Heart right ventricle (tissue), 16 donors: Measurements from ENCODE around the gene ITM2A. TPM values are rescaled to one million over a fixed set of nuclear protein-coding genes. Genes with fewer than 3 reads are reported as not detected.

Source experiments
- ATAC-seq, 8 donors: fragments of 200-7000 bp; cut with Tn5 transposase; one replicate each; pipeline ENCODE4 v1.9.1; 2020; ENCODE audit warnings: mild to moderate bottlenecking in 8 of 8, moderate library complexity in 8 of 8, moderate number of reproducible peaks in 1 of 8
- DNase-seq, 2 donors: peaks; one replicate each; pipeline ENCODE4 v3.0.0-alpha.2; 2020
- H3K27ac ChIP-seq, 10 donors: fragments of 200-600 bp; sonication (generic) in 2 of 10; one replicate each; pipeline versions ENCODE4 v1.5.0 to v1.8.0; 2020 to 2022; ENCODE audit warnings: mild to moderate bottlenecking in 3 of 10
- H3K27me3 ChIP-seq, 7 donors: fragments of 200-600 bp; one replicate each; pipeline ENCODE4 v1.8.0; 2021 to 2022; ENCODE audit warnings: mild to moderate bottlenecking in 2 of 7
- H3K36me3 ChIP-seq, 9 donors: fragments of 200-600 bp; sonication (generic) in 1 of 9; one replicate each; pipeline versions ENCODE4 v1.5.0 to v1.8.0; 2020 to 2022; ENCODE audit warnings: mild to moderate bottlenecking in 2 of 9
- H3K4me1 ChIP-seq, 9 donors: fragments of 200-600 bp; sonication (generic) in 1 of 9; one replicate each; pipeline versions ENCODE4 v1.5.0 to v1.8.0; 2020 to 2022; ENCODE audit warnings: mild to moderate bottlenecking in 4 of 9
- H3K4me3 ChIP-seq, 10 donors: fragments of 200-600 bp; sonication (generic) in 2 of 10; one replicate each; pipeline versions ENCODE4 v1.5.0 to v1.8.0; 2020 to 2022; ENCODE audit warnings: mild to moderate bottlenecking in 7 of 10, moderate library complexity in 2 of 10
- H3K9me3 ChIP-seq, 11 donors: fragments of 200-600 bp in 10 of 11; sonication (generic) in 2 of 11; one replicate each; pipeline versions ENCODE4 v1.5.0 to v1.8.0; 2013 to 2022; ENCODE audit warnings: mild to moderate bottlenecking in 2 of 11, control low read depth in 1 of 11, moderate library complexity in 1 of 11
- CTCF ChIP-seq, 9 donors: fragments of 200-600 bp; sonication (generic) in 2 of 9; IDR thresholded peaks; one replicate each; pipeline versions ENCODE4 v1.5.0 to v1.8.0; 2021 to 2022; ENCODE audit warnings: antibody characterized with exemption in 9 of 9, mild to moderate bottlenecking in 5 of 9, moderate library complexity in 1 of 9
- WGBS, 2 donors: extraction: QIAGEN DNeasy Blood & Tissue Kit; methylation state at CpG; one replicate each; pipeline ENCODE4 v1.1.7; 2013; ENCODE audit warnings: inconsistent platforms in 1 of 2; 5-methylcytosine and 5-hydroxymethylcytosine counted together
- intact Hi-C, 10 donors: fragments of 100-400 bp; cut with DNase I; formaldehyde crosslinking; loops; one replicate each; pipeline versions ENCODE4 v1.11.1 to v1.14.2; 2022
- polyA plus RNA-seq, 2 donors: library from polyadenylated mRNA; stranded (reverse); fragments of 200-250 nt; gene quantifications; one replicate each; pipeline ENCODE4 v1.2.3, GENCODE V29; 2013
- total RNA-seq, 10 donors: library from RNA; stranded (reverse); fragmentation: NEBNext Ultra II Directional in 3 of 10; extraction: Animal tissue kit (Norgen Biotek cat#: 25700) in 3 of 10; gene quantifications; one replicate each; pipeline versions ENCODE4 v1.2.1 to v1.2.4, GENCODE V29; 2021 to 2023
- donor health status: Arrhythmogenic right ventricular cardiomyopathy.
- donor health status: ischemic (EF 13 %, LVEDD 7.1; RV severe dilation, severe dysfunction).
- donor health status: healthy with polysubstance abuse.
- donor health status: DM: no; HTN: yes; CAD: no.
- donor health status: DM: no; HTN: no; CAD: no.
- donor health status: ischemic (EF 25% LVEDD 6.9; RV normal size, moderate dysfunction).
- donor health status: ischemic (EF 25% LVEDD 5.7; RV mildly dilated, moderate dysfunction).
- donor health status: healthy.
- donor health status: DM: yes; HTN: yes; CAD: no.
- donor health status: Ischemic cardiomyopathy.
- donor health status: ischemic (EF 35%, LVEDD 5.7; RV mildly dilated, moderate dysfunction).
- donor health status: nonischemic (EF 11% LVEDD 7.7; RV severe dilation, severe dysfunction).
- donor health status: DM: yes; HTN: yes; CAD: no.
- donor health status: PGD.
- donor health status: ischemic (EF 29% LVEDD 5.4; RV normal size, mild dysfunction).
- donor health status: nonischemic (EF 23%, LVEDD 6.1; RV moderate dilation, normal function).

Gene ITM2A
- total and polyA plus RNA-seq, 12 donors, result 22.6 to 85.2 (median 61.8) TPM

- ATAC-seq, result no peak
- intact Hi-C loops, result no loop called here
- 55 to 71% methylated on average over 7 to 8 of the region's 8 CpGs for WGBS, 2 donors
- no peak for DNase-seq
- Histone ChIP-seq H3K4me1 (no peaks in the 10 kb centered on the region), H3K27ac (no peak overlapping the region), H3K4me3 (no peak overlapping the region), H3K9me3 (no peaks in the 10 kb centered on the region), H3K36me3 (no peaks in the 10 kb centered on the region), H3K27me3 (peaks cover 0 to 5% (median 0%) of the 10 kb centered on the region in 7 donors)
- TF ChIP-seq CTCF (IDR thresholded peaks at IDR 0.05), result no peak
Observed at GRCh38 chrX:79325263-79325958, 41.7 kb downstream of the ITM2A start.

Other genes starting within 250 kb of the ITM2A start
- gene GPR174, start 222.6 kb downstream of the ITM2A start, total RNA-seq, result 1 to 10 TPM in 1 of 10 donors, under 1 TPM in 9; 0.07 to 2.8 (median 0.22) TPM
- gene GPR174, start 222.6 kb downstream of the ITM2A start, polyA plus RNA-seq, result under 1 TPM; 0.03 to 0.07 TPM